Pancreas (tissue), 10 donors: ENCODE measurements around the gene SEMA4G. TPM values are rescaled to one million over a fixed set of nuclear protein-coding genes. Genes with fewer than 3 reads are reported as not detected.

Experiments used
- ATAC-seq, 4 donors: fragments of 200-7000 bp; cut with Tn5 transposase; one replicate each; pipeline versions ENCODE4 v1.8.0 to v1.9.1; 2020; ENCODE audit warnings: mild to moderate bottlenecking in 4 of 4, moderate library complexity in 4 of 4
- DNase-seq, 6 donors: peaks; one replicate each; pipeline ENCODE4 v3.0.0-alpha.2; 2020
- FAIRE-seq: peaks from 2 replicates; lab custom pipeline; 2012; peaks lifted over from hg19 to GRCh38; lab: Jason Lieb, UNC
- H3K27ac ChIP-seq, 4 donors: fragments of 200-600 bp; sonication (generic); 1 replicate in 3 of 4; 2 replicates in 1 of 4; pipeline versions ENCODE4 v1.5.0 to v1.8.0; 2020
- H3K27me3 ChIP-seq, 4 donors: fragments of 200-600 bp; one replicate each; pipeline ENCODE4 v1.8.0; 2021
- H3K36me3 ChIP-seq, 3 donors: fragments of 200-600 bp; sonication (generic) in 1 of 3; one replicate each; pipeline versions ENCODE4 v1.5.0 to v1.8.0; 2020 to 2021
- H3K4me1 ChIP-seq, 3 donors: fragments of 200-600 bp; one replicate each; pipeline ENCODE4 v1.8.0; 2021
- H3K4me3 ChIP-seq, 4 donors: fragments of 200-600 bp; sonication (generic) in 2 of 4; one replicate each; pipeline versions ENCODE4 v1.5.0 to v1.8.0; 2020 to 2021
- H3K9me3 ChIP-seq, 4 donors: fragments of 200-600 bp; one replicate each; pipeline ENCODE4 v1.8.0; 2021
- WGBS, 2 donors: extraction: QIAGEN DNeasy Blood & Tissue Kit; methylation state at CpG; one replicate each; pipeline ENCODE4 v1.1.7; 2013; 5-methylcytosine and 5-hydroxymethylcytosine counted together
- intact Hi-C, 3 donors: fragments of 100-400 bp; cut with DNase I; formaldehyde crosslinking; loops; one replicate each; pipeline versions ENCODE4 v1.11.1 to v1.14.2; 2022
- polyA plus RNA-seq, 2 donors: library from polyadenylated mRNA; stranded (reverse); fragments of 200-250 nt; gene quantifications; one replicate each; pipeline ENCODE4 v1.2.3, GENCODE V29; 2013
- total RNA-seq, 6 donors: library from RNA; stranded (reverse); fragmentation: NEBNext Ultra II Directional in 4 of 6; extraction: Animal tissue kit (Norgen Biotek cat#: 25700) in 4 of 6; gene quantifications; one replicate each; pipeline versions ENCODE4 v1.2.1 to v1.2.4, GENCODE V29; 2021 to 2023
- TF ChIP-seq, protein P1 (sequence below), 4 donors: fragments of 200-600 bp; sonication (generic) in 3 of 4; IDR thresholded peaks; one replicate each; pipeline versions ENCODE4 v1.5.0 to v1.8.0; 2021; ENCODE audit warnings: antibody characterized with exemption in 4 of 4
- donor health status: healthy with polysubstance abuse.
- donor health status: DM: no; HTN: no; CAD: no; lungs with moderate emphysema.
- donor health status: DM: no; HTN: no; CAD: no.
- donor health status: control.
- donor health status: control.
- donor health status: Bipolar disorder and iron deficiency.
- donor health status: DM: yes; HTN: yes; CAD: no.
- donor health status: DM: no; HTN: no; CAD: no.
- donor health status: DM: no; HTN: no; CAD: no.
- donor health status: DM: yes; HTN: yes; CAD: no.

Gene SEMA4G
- total and polyA plus RNA-seq, 8 donors = 8.7 to 36.4 (median 15.3) TPM

GRCh38 chr10:101014966-101015581 is 45.8 kb downstream of the SEMA4G start:
- no peaks in the 10 kb centered on the region for H3K36me3 ChIP-seq
- no peak for ATAC-seq
- intact Hi-C loops = no loop called here
- TF ChIP-seq, protein P1, sequence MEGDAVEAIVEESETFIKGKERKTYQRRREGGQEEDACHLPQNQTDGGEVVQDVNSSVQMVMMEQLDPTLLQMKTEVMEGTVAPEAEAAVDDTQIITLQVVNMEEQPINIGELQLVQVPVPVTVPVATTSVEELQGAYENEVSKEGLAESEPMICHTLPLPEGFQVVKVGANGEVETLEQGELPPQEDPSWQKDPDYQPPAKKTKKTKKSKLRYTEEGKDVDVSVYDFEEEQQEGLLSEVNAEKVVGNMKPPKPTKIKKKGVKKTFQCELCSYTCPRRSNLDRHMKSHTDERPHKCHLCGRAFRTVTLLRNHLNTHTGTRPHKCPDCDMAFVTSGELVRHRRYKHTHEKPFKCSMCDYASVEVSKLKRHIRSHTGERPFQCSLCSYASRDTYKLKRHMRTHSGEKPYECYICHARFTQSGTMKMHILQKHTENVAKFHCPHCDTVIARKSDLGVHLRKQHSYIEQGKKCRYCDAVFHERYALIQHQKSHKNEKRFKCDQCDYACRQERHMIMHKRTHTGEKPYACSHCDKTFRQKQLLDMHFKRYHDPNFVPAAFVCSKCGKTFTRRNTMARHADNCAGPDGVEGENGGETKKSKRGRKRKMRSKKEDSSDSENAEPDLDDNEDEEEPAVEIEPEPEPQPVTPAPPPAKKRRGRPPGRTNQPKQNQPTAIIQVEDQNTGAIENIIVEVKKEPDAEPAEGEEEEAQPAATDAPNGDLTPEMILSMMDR (IDR thresholded peaks at IDR 0.05) = no peak
- H3K27me3 ChIP-seq = no peaks in the 10 kb centered on the region
- H3K27ac ChIP-seq = no peak overlapping the region
- peaks cover 0 to 5% (median 0%) of the 10 kb centered on the region in 3 donors for H3K4me1 ChIP-seq
- DNase-seq = peak in 1 of 6 donors; percentile 52
- 35 to 40% methylated on average over 7 of the region's 7 CpGs for WGBS, 2 donors
- FAIRE-seq = no peak
- no peaks in the 10 kb centered on the region for H3K9me3 ChIP-seq
- H3K4me3 ChIP-seq = no peak overlapping the region

DNA sequence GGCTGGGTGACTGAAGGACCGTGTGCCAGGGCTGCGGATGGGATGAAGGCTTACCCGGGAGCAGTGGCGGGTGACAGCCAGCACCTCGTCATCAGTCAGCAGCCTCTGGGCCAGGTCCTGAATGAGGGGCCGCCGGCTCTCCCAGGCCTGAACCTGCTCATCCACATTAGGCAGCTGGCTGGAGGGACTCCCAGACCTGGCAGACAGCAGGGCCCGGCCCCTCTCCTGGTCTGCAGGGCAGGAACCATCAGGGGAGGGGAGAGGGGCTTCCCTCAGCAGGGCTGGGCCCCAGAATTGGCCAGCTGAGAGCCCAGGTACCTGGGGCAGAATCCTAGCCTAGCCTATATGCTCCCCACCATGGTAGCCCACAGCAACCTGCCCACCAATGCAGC is 46.3 kb downstream of the SEMA4G start:
- TF ChIP-seq, protein P1 (IDR thresholded peaks at IDR 0.05) = no peak
- H3K4me3 ChIP-seq = no peak overlapping the region
- peaks cover 0 to 5% (median 0%) of the 10 kb centered on the region in 3 donors for H3K4me1 ChIP-seq
- no peak overlapping the region for H3K27ac ChIP-seq
- intact Hi-C loops = no loop called here
- DNase-seq (no peak), FAIRE-seq (no peak), ATAC-seq (no peak)
- H3K27me3 ChIP-seq = no peaks in the 10 kb centered on the region
- no peaks in the 10 kb centered on the region for H3K9me3 ChIP-seq
- no peaks in the 10 kb centered on the region for H3K36me3 ChIP-seq
- WGBS, 2 donors = 69 to 82% methylated on average over 8 of the region's 8 CpGs

GRCh38 chr10:101016814-101017213 is 47.5 kb downstream of the SEMA4G start:
- intact Hi-C loops = no loop called here
- no peak for ATAC-seq

GRCh38 chr10:101018118-101018599 is 48.9 kb downstream of the SEMA4G start:
- TF ChIP-seq, protein P1 (IDR thresholded peaks at IDR 0.05) = no peak
- ATAC-seq = no peak
- Histone ChIP-seq H3K4me3 (no peak overlapping the region), H3K4me1 (peaks cover 0 to 2% (median 0%) of the 10 kb centered on the region in 3 donors), H3K9me3 (no peaks in the 10 kb centered on the region), H3K27me3 (no peaks in the 10 kb centered on the region), H3K36me3 (no peaks in the 10 kb centered on the region), H3K27ac (no peak overlapping the region)
- 68 to 72% methylated on average over 20 of the region's 20 CpGs for WGBS, 2 donors
- no peak for FAIRE-seq
- intact Hi-C loops = no loop called here
- peak in 1 of 6 donors; percentile 27 for DNase-seq

More at GRCh38 chr10:101016814-101017213, 47.5 kb downstream of the SEMA4G start:
- H3K36me3 ChIP-seq = no peaks in the 10 kb centered on the region
- no peak overlapping the region for H3K27ac ChIP-seq
- TF ChIP-seq, protein P1 (IDR thresholded peaks at IDR 0.05) = no peak
- H3K4me3 ChIP-seq = no peak overlapping the region
- FAIRE-seq (no peak), DNase-seq (no peak)
- no peaks in the 10 kb centered on the region for H3K9me3 ChIP-seq
- no peaks in the 10 kb centered on the region for H3K27me3 ChIP-seq
- 56 to 69% methylated on average over 4 to 5 of the region's 5 CpGs for WGBS, 2 donors
- peaks cover 0 to 5% (median 0%) of the 10 kb centered on the region in 3 donors for H3K4me1 ChIP-seq
